Dermis microvascular lymphatic vessel endothelial cell (primary cell): ENCODE results near the gene C11orf54. TPM values are rescaled to one million over a fixed set of nuclear protein-coding genes. Genes with fewer than 3 reads are reported as not detected.

Experiments
- total RNA-seq: library from RNA; depleted of rRNA; stranded (reverse); fragments of >200 nt; gene quantifications from 2 replicates; pipeline ENCODE4 v1.2.1, GENCODE V29; 2014

C11orf54 gene
- total RNA-seq, 1 donor from 2014 or later, result 9.2 TPM

Other genes with a start within 250 kb of the C11orf54 start
- 9.1 and 11.8 TPM in 2 replicates for gene SMCO4, start 198.3 kb upstream of the C11orf54 start, total RNA-seq
- gene CEP295, start 80.0 kb upstream of the C11orf54 start, total RNA-seq, result 10.7 and 12.1 TPM in 2 replicates
- 67.5 and 85.4 TPM in 2 replicates for gene TAF1D, start 177 bp upstream of the C11orf54 start, total RNA-seq
- 16.8 and 20.9 TPM in 2 replicates for gene MED17, start 42.6 kb downstream of the C11orf54 start, total RNA-seq
- gene VSTM5, start 108.9 kb downstream of the C11orf54 start, total RNA-seq, result 0.13 TPM in 2 replicates